HepG2 (cell line): Measurements from ENCODE around the gene TACC3. TPM values are rescaled to one million over a fixed set of nuclear protein-coding genes. Genes with fewer than 3 reads are reported as not detected.
A peak's percentile ranks its signal among the peaks of the same experiment; 100 is the strongest.

Experiments
- ATF1 ChIP-seq: IDR thresholded peaks from 2 replicates; pipeline ENCODE4 v1.6.1; 2016; ENCODE audit warnings: mild to moderate bottlenecking, control low read depth
- BATF2 ChIP-seq: sonication (generic); formaldehyde crosslinking; IDR thresholded peaks from 2 replicates; pipeline ENCODE4 v1.8.0; 2022; ENCODE audit warnings: mild to moderate bottlenecking, missing genetic modification reagents, moderate library complexity
- CEBPG ChIP-seq: IDR thresholded peaks from 2 replicates; pipeline ENCODE4 v1.6.1; 2016
- ELF3 ChIP-seq: IDR thresholded peaks from 2 replicates; pipeline ENCODE4 v1.6.1; 2016; ENCODE audit warnings: missing genetic modification reagents, missing compliant biosample characterization
- FOXM1 ChIP-seq: sonication (generic); formaldehyde crosslinking; IDR thresholded peaks from 2 replicates; pipeline ENCODE4 v1.5.0; 2020; ENCODE audit warnings: missing genetic modification reagents
- GTF2F1 ChIP-seq: fragments of 150-350 bp; IDR thresholded peaks from 2 replicates; pipeline ENCODE4 v1.6.1; 2014; ENCODE audit warnings: low read length
- HNRNPLL ChIP-seq: fragments of 200-400 bp; formaldehyde crosslinking; IDR thresholded peaks from 2 replicates; pipeline ENCODE4 v1.6.1; 2017; ENCODE audit warnings: mild to moderate bottlenecking, low read depth, low read length; ENCODE audit not compliant: poor library complexity, severe bottlenecking
- HOXA3 ChIP-seq: sonication (generic); formaldehyde crosslinking; IDR thresholded peaks from 2 replicates; pipeline ENCODE4 v1.5.0; 2020; ENCODE audit warnings: missing genetic modification reagents
- IKZF1 ChIP-seq: fragments of 450-650 bp; IDR thresholded peaks from 2 replicates; pipeline ENCODE4 v1.7.1; 2016
- LCORL ChIP-seq, 2 experiments: fragments of 450-650 bp in 1 of 2; sonication (generic) in 1 of 2; formaldehyde crosslinking in 1 of 2; IDR thresholded peaks; 2 replicates each; pipeline versions ENCODE4 v1.5.0 to v1.6.1; 2017 to 2020; ENCODE audit warnings: antibody characterized with exemption in 1 of 2, missing genetic modification reagents in 1 of 2
- SRSF1 ChIP-seq: fragments of 200-400 bp; formaldehyde crosslinking; optimal IDR thresholded peaks from 2 replicates; pipeline ENCODE3; 2017; ENCODE audit warnings: mild to moderate bottlenecking, low read depth, low read length, moderate library complexity
- TAF1 ChIP-seq: sonication (generic); formaldehyde crosslinking; IDR thresholded peaks from 2 replicates; pipeline ENCODE4 v1.4.0; 2020; ENCODE audit warnings: missing genetic modification reagents
- ZNF264 ChIP-seq: sonication (generic); formaldehyde crosslinking; IDR thresholded peaks from 2 replicates; pipeline ENCODE4 v1.4.0; 2020; ENCODE audit warnings: missing genetic modification reagents
- ZNF430 ChIP-seq: sonication (generic); formaldehyde crosslinking; IDR thresholded peaks from 2 replicates; pipeline ENCODE4 v1.9.0; 2021; ENCODE audit warnings: mild to moderate bottlenecking, missing genetic modification reagents
- ZNF564 ChIP-seq: sonication (generic); formaldehyde crosslinking; IDR thresholded peaks from 2 replicates; pipeline ENCODE4 v1.8.1; 2023; ENCODE audit warnings: mild to moderate bottlenecking, missing genetic modification reagents
- ZNF883 ChIP-seq: sonication (generic); formaldehyde crosslinking; IDR thresholded peaks from 2 replicates; pipeline ENCODE4 v1.5.1; 2020; ENCODE audit warnings: mild to moderate bottlenecking, missing genetic modification reagents; ENCODE audit errors: not compliant biosample characterization
- polyA plus RNA-seq, 8 experiments: library from polyadenylated mRNA; depleted of rRNA in 3 of 8; stranded (reverse) in 7 of 8; unstranded in 1 of 8; fragments of >200 nt; fragmentation: Illumina TruSeq in 4 of 8; extraction: Trizol in 4 of 8; gene quantifications; 2 replicates each; pipeline versions ENCODE4 v1.2.1 to v1.2.3, GENCODE V29; 2011 to 2016; ENCODE audit warnings: low read depth in 4 of 8, missing spikeins in 1 of 8, mixed read lengths in 1 of 8; ENCODE audit not compliant: insufficient read depth in 1 of 8
- total RNA-seq, 5 experiments: library from RNA; depleted of rRNA; stranded (reverse); fragments of >200 nt; fragmentation: Illumina TruSeq; extraction: Trizol; gene quantifications; 2 replicates each; pipeline ENCODE4 v1.2.3, GENCODE V29; 2016; ENCODE audit warnings: low read depth in 1 of 5
- TF ChIP-seq, protein P1 (sequence below), 2 experiments: sonication (generic) in 1 of 2; formaldehyde crosslinking in 1 of 2; IDR thresholded peaks; 2 replicates each; pipeline versions ENCODE4 v1.6.1 to v1.9.0; 2014 to 2022; ENCODE audit warnings: antibody characterized with exemption in 1 of 2, borderline replicate concordance in 1 of 2, inconsistent platforms in 1 of 2, low read depth in 1 of 2, missing genetic modification reagents in 1 of 2
- TF ChIP-seq, protein P2 (sequence below): sonication (generic); formaldehyde crosslinking; IDR thresholded peaks from 2 replicates; pipeline ENCODE4 v1.5.1; 2020; ENCODE audit warnings: missing genetic modification reagents, mild to moderate bottlenecking, borderline replicate concordance
- TF ChIP-seq, protein P3 (sequence below): sonication (generic); formaldehyde crosslinking; conservative IDR thresholded peaks from 2 replicates; pipeline ENCODE4 v1.4.0; 2020; ENCODE audit warnings: missing genetic modification reagents

TACC3 gene
- total and polyA plus RNA-seq, 2 of the 13 experiments (the other 11 are each of a cell fraction or from before 2014, with no cell fraction given): 20.3 to 21.2 TPM

DNA sequence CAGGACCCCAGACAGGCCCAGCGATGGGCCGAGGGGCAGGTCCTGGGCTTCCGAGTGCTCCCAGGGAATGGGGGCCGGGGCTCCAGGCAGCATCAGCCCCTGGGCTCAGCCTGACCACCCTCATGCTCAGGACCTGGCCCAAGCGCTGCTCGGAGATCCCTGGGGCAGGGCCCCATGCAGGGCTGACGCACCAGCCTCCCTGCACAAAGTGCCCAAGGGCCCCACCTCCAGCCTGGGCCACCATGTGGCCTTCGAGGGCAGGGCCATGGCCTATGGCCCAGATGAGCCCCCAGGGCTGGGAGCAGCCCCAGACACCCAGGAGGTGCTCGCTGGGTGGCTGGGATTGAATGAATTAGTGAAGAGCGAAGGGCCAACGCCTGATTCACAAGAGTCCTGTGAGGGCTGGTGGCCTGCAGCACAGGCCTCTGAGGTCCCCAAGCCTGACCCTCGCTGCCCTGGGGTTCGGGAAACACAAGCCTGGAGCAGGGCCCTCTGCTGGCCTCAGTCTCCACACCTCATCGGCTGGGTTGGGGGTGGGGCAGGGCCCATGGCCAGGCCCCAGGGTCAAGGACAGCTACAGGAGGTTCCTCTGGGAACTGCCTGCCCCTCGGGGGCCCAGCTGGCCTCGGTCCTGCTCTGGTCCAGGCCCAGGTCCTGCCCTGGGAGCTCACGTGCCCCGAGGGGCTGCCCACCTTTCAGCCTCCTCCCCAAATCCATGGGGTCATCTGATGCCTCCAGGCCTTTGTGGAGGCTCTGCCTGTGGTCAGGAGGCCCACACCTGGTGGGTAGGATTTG, 58.5 kb downstream of the TACC3 start (continued):
- TF ChIP-seq, protein P1, sequence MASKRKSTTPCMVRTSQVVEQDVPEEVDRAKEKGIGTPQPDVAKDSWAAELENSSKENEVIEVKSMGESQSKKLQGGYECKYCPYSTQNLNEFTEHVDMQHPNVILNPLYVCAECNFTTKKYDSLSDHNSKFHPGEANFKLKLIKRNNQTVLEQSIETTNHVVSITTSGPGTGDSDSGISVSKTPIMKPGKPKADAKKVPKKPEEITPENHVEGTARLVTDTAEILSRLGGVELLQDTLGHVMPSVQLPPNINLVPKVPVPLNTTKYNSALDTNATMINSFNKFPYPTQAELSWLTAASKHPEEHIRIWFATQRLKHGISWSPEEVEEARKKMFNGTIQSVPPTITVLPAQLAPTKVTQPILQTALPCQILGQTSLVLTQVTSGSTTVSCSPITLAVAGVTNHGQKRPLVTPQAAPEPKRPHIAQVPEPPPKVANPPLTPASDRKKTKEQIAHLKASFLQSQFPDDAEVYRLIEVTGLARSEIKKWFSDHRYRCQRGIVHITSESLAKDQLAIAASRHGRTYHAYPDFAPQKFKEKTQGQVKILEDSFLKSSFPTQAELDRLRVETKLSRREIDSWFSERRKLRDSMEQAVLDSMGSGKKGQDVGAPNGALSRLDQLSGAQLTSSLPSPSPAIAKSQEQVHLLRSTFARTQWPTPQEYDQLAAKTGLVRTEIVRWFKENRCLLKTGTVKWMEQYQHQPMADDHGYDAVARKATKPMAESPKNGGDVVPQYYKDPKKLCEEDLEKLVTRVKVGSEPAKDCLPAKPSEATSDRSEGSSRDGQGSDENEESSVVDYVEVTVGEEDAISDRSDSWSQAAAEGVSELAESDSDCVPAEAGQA (IDR thresholded peaks at IDR 0.05; ENCODE audit: low read depth): no peak
- TF ChIP-seq, protein P1 (CRISPR knock-in tag; IDR thresholded peaks at IDR 0.05; ENCODE audit: borderline replicate concordance): peak; percentile 67; the same call in 1 of the 2 replicates
- TF ChIP-seq, protein P2, sequence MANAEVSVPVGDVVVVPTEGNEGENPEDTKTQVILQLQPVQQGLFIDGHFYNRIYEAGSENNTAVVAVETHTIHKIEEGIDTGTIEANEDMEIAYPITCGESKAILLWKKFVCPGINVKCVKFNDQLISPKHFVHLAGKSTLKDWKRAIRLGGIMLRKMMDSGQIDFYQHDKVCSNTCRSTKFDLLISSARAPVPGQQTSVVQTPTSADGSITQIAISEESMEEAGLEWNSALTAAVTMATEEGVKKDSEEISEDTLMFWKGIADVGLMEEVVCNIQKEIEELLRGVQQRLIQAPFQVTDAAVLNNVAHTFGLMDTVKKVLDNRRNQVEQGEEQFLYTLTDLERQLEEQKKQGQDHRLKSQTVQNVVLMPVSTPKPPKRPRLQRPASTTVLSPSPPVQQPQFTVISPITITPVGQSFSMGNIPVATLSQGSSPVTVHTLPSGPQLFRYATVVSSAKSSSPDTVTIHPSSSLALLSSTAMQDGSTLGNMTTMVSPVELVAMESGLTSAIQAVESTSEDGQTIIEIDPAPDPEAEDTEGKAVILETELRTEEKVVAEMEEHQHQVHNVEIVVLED (CRISPR knock-in tag): no peak
- no peak for TF ChIP-seq TAF1 (CRISPR knock-in tag)
- peak; percentile 50 for TF ChIP-seq SRSF1
- TF ChIP-seq ZNF264 (CRISPR knock-in tag): peak; percentile 45; the same call in 1 of the 2 replicates
- TF ChIP-seq ZNF430 (CRISPR knock-in tag): peak; percentile 88
- TF ChIP-seq FOXM1 (CRISPR knock-in tag): no peak
- TF ChIP-seq ELF3 (CRISPR knock-in tag): peak; percentile 49; the same call in 1 of the 2 replicates
- no peak for TF ChIP-seq IKZF1
- peak; percentile 91 for TF ChIP-seq HOXA3 (CRISPR knock-in tag)
- TF ChIP-seq CEBPG (CRISPR knock-in tag): no peak
- peak; percentile 5 for TF ChIP-seq HNRNPLL
- no peak; the same call in 1 of the 2 replicates for TF ChIP-seq ZNF564 (CRISPR knock-in tag)
- TF ChIP-seq, protein P3, sequence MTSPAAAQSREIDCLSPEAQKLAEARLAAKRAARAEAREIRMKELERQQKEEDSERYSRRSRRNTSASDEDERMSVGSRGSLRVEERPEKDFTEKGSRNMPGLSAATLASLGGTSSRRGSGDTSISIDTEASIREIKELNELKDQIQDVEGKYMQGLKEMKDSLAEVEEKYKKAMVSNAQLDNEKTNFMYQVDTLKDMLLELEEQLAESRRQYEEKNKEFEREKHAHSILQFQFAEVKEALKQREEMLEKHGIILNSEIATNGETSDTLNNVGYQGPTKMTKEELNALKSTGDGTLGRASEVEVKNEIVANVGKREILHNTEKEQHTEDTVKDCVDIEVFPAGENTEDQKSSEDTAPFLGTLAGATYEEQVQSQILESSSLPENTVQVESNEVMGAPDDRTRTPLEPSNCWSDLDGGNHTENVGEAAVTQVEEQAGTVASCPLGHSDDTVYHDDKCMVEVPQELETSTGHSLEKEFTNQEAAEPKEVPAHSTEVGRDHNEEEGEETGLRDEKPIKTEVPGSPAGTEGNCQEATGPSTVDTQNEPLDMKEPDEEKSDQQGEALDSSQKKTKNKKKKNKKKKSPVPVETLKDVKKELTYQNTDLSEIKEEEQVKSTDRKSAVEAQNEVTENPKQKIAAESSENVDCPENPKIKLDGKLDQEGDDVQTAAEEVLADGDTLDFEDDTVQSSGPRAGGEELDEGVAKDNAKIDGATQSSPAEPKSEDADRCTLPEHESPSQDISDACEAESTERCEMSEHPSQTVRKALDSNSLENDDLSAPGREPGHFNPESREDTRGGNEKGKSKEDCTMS (CRISPR knock-in tag): no peak
- TF ChIP-seq LCORL (IDR thresholded peaks at IDR 0.05): no peak
- TF ChIP-seq LCORL (CRISPR knock-in tag; IDR thresholded peaks at IDR 0.05): peak; percentile 98
- peak; percentile 55 for TF ChIP-seq ZNF883 (CRISPR knock-in tag)
- no peak for TF ChIP-seq BATF2 (CRISPR knock-in tag)
- TF ChIP-seq GTF2F1: no peak
- TF ChIP-seq ATF1 (CRISPR knock-in tag): no peak
